HS-27A (cell line): ENCODE data around the gene DUOX1.

ENCODE experiments used
- DNase-seq: peaks from one replicate; pipeline ENCODE4 v3.0.0-alpha.2; 2012; ENCODE audit warnings: low read depth, missing footprints

The DUOX1 gene

DNA sequence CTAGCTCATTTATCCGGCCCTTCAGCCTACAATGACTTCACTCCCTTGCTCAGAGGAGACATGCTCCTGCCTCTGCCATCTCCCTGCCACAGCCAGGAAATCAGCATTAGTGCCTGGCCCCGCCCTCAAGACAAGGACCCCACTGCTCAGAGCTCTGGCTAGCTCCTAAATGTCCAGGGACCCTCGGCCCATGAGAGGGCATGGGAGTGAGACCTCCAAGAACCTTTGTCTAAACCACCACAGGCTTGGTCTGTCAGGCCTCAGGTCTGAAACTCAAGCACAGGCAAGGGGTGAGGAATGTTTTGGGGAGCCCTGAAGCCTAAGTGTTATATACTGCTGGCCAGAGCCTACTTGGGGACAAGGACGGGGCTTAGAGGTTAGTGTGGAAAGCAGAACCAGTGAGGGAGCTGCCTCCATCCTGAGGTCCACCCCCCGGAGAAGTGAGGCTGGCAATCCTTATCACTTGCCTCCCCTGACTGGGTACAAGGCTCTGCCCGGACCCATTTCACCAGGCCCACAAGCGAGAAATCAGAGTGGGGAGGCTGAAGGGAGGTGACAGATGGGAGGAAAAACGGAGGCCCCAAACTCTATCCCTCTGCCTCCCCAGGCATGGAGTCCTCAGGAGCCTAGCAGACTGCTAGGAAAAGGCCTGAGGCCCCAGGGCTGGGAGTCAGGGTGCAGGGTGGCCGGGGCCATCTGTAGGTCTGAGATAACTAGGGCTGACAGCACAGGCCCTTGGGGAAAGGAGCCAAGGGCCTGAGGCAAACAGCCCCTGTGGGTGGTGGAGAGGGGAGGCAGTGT, 39.2 kb downstream of the DUOX1 start:
- DNase-seq: no peak

DNA sequence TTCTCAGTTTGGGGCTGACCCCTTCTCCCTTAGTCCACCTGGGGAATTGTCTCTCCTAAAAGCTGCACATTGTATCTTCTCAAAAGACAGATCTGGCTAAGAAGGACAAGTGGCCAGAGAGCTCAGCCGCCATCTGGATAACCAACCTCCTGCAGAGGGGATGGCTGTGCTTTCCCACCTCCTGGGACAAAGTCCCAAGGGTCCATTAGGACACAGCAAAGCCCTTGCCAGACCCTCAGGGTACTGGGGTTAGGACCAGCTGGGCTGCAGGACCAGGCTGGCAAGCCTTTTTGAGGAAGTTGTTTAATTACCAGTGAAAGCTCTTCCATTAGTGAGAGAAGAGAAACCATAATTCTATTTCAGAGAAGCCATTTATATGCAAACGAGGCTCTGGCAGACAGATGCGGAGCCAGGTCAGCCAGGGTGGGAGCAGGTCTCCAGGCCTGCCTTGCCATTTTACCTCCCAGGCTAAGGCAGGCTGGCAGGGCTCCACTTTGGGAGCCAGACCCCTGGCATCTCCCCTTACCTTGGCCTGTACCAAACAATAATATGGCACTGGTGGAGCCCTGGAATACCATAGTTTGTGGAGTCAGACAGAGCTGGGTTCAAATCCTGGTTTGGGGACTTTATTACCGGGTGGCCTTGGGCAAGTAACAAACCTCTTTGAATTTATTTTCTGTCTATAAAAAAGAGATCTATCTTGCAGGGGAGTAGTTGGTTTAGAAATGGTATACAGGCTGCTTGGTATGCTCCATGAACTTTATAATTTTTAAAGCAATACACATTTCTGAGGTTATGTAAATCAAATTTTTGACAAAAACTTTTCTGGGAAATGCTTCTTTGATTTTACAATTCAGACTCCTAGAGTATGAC, 40.0 kb downstream of the DUOX1 start:
- DNase-seq: no peak

DNA sequence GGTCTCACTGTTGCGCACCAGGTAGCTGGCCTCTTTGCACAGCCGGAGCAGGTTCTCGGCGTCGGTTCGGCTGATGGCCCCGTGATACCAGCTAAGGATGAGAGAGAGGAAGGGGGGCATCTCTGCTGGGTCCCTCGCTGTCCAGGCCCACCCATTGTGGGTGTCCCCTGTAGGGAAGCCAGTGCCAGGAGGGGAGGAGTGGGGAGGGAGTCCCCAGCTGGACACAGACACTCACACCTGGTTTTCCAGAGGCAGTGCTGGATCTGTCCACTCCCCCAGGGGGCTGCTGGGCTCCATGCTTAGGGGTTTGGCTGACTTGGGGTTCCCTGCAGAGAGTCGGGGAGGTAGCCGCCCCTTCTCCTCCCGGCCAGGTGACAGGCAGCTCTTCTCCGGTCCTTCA, 42.1 kb downstream of the DUOX1 start:
- DNase-seq: no peak

DNA sequence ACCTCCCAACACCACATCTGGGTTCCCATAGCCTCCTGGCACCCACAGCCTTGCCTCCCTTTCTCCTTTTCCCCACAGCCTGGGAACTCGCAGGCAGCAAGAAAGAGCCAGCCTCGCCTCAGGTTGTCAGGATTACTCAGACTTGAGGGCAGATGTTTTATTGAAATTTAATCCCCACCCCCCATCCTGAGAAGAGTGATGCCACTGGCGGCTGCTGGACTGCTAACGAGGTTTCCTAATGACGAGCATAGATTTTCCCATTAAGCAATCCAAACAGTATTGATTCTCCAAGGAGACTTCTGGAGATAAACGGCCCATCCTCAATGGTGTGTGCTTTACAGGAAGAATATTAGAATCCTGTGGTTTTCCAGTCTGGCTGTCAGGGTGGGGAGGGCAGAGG, 44.3 kb downstream of the DUOX1 start:
- no peak for DNase-seq

DNA sequence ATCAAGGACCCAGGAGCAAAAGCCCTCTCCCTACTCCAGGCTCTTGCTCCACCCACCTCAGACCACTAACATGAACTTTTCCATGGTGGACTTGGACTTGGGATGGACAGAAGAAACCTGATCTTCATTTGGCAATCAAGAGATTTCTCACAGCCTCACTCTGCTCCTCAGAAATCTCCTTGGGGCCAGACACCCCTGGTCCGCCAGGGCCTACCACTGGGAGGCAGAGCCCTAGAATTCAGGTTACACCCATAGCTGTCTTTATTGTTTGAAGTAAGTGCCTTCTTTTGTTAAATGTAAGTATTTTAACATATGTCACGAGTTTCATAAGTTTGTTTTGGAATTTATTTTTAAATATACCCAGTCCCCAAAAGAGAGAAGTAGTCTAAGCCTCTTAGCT, 44.8 kb downstream of the DUOX1 start:
- DNase-seq: no peak

DNA sequence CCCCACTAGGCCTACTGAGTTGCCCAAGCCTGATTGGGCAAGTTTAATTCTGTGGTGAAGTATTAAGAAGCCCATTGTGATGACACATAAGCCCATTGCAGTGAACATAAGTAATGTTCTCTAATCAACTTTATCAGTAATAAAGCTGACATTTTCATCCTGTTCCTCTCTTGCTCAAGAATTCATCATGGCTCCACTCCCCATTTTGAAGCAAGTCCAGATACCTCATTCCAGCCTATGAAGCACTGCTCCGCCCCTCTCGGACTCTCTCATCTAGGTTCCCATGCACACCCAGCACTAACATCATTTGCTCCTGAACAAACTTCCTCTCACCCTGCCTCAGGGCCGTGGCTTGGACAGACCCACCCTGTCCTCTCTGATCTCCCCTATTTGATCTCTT, 47.5 kb downstream of the DUOX1 start:
- DNase-seq: no peak

DNA sequence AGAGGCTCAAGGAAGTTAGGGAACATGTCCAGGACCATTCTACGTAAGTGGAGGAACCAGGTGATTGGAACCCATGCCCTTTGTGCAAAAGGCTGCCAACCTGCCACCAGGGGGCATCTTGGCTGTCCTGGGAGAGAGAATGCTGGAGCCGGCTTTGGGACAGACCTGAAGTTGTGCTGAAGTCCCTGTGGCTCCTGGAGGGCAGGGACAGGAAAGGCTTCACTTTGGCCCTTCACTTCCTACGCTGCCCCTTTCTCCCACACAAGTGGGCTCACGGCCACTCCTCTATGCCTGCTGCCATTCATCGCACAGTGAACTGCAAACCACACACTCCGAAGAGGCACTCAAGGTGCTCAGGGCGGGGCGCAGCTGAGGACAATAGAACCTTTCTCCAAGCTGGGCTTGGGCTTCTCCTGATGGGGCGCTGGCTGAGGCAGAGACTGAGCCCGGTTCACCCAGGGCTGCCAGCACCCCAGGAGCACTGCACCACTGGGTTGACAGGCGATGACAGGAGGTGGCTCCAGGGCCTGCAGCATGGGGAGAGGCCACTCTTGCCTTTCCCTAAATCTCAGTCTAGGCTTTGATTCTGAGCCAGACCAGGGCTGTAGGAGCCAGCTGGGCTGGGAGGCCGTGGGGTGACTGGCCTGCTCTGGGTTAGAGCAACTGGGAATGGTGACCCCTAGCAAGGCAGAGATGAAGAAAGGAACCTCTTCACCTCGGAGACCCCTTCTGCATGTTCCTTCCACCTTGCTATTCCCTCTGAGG, 49.6 kb downstream of the DUOX1 start:
- no peak for DNase-seq

DNA sequence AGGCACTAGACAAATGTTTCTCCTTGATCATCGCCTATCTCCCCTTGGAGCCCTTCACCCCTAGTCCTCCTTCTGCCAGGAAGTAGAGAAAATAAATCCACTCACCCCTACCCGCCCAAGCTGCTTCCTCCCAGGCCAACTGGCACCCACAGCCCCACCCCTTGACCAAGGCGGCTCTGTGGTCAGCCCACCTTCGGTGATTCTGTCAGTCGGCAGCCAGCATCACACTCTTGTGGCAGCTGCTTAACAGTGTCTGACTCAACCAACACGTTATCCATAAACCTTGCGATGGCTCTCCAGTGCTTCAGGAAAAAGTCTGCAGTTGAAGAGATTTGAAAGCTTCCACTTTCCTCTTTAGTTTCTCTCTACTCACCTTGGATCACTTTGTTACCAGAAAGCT, 50.4 kb downstream of the DUOX1 start:
- no peak for DNase-seq

DNA sequence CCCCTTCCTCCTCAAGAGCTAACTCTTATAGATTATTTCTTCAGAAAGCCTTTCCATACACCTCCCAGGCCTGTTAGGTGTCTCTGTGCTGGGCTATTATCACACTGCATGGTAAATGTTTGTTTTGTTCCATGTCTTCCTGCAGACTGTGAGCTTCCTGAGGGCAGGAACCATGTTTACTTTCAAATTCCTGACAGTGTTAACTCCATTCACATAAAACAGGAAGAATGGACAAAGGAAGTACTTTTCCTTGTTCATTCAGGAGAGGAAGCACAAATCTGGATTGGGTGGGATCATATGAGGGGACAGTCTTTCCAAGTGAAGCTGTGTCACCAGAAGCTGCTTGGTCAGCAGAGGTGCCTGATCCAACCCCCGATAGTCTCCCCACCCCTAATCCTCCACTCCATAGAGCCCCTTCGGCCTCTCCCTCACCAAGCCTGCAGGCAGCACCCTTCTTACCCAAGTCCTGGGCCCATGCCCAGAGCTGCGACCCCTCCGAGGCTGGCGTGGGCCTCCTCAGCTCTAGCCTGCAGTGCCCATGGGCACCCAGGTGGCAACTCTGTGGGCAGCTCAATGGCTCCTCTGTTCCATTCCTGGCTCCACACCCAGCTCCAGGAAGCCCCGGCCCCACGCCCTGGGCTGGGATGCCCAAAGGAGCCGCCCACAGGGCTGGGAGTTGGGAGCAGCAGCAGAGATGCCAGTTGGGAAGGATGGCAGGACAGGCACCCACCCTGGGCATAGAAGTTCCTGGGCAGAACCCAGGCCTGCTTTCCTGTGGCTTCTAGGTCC, 51.0 kb downstream of the DUOX1 start:
- DNase-seq: no peak

DNA sequence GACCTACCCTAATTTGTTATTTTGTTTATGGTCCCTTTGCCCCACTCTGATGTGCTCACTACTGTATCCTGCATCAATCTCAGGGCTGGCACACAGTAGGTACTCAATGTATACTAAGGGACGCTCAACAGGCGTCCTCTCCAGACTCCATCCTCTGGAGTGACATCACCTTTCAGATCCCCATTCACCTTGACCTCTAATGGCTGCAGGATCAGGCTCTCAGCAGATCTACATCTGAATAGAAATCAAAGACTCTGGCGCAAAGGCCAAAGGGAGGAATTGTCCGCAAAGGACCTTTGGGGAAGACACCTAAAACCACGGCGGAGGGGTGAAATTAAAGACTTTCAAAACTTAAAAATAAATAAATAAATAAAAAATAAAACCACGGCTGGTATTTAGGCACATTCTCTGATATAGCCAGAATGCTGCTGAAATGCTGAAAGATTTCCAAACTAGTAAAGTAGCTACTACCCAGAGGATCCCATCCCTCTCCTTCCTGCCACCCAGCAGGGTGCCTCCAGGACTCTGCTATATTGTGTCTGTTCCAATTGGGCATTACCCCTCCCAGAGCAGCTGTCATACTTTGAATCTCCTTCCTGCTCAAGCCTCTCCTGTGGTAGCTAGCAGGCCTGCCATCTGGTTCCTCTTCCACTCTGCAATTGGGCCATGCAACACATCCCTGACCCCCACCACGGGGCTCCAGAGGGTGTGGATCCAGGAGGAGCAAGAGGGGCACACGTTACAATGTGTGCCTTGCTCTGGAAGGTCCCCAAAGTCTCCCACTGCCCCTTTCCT, 51.9 kb downstream of the DUOX1 start:
- no peak for DNase-seq

DNA sequence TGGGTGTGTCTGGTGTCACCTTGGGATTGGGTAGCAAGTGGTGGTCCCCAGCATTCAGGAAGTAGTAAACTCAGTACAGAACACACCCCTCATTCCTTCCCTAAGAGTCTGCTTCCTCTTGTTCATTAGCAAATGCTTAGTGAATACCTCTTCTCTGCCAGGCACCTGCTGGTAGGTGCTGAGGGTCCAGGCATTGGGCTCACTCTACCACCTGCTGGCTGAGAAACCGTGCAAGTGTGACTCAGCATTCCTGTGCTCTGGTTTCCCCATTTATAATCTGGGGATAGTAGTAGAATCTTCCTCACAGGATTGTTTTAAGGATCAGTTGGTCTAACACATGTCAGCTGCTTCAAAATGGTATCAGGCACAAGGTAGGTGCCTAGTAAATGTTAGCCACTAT, 53.2 kb downstream of the DUOX1 start:
- DNase-seq: no peak

DNA sequence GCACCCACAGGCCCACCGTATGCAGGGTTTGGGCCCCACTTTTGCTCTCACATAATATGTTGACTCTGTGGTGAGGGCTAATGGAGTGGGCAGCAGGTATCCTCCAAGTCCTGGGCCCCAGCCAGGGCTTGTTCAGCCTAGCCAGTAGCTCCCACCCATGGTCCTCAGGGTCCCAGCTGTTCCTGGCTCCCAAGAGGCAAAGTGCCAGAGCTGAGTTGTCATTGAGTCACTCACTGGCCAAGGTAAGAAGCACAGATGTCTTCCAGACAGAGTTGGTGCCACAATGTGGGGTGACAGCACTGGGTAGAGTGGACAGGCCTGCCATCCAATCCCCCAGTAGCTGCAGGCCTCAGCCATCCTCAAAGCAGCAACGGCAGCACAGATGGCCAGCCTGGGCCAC, 53.7 kb downstream of the DUOX1 start:
- no peak for DNase-seq

DNA sequence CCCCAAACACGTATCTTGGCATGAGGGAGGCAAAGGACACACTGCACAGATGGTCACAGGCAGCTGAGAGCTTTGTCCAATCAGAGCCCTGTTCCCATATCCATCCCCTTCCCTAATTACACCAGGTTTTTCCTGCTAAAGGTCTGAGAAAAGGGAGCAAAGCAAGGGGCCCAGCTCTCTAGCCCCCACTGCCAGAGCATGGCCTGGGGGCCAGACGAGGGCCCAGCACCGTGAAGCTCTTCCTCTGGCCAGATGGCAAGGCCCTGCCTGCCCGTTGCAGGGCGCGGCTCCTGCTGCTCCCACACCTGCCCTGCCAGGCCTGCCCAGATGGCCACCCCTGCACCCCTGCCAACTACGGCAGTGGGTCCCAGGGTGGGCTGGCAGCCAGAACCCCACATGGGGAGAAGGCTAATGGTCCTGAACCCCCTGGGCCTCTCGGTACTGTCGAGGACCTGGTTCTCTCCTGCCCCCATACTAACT, 54.8 kb downstream of the DUOX1 start:
- no peak for DNase-seq

DNA sequence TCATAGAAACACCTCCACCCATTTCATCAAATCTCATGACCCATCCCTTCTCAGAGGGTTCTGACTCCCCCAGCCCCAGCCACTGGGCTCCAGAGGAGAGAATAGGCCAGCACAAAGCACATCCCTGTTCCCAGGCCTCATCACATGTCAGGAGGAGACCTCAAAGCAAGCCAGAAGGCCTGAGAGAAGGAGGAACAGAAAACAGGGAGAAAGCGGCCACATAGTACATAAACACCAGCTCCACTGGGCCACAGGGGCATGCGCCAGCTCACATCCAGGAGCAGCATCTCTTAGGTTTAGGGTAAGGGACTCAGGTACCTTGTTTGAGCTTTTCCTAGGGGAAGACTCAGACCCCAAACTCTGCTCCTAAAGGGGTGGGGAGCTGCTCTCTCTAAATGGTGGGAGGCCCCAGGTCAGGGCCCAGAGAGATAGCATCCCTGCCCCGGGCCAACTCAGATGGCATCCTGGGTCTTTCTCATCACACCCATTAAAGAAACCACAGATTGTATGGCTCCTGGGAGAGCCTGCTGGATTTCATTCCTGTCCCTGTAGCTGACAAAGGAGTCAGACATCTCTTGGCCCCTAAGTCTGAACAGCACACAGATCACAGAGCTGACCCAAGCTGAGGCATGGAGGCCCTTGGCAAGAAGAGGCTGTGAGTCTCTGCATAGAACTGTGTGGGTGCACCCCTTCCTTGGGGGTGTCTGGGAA, 55.4 kb downstream of the DUOX1 start:
- no peak for DNase-seq

DNA sequence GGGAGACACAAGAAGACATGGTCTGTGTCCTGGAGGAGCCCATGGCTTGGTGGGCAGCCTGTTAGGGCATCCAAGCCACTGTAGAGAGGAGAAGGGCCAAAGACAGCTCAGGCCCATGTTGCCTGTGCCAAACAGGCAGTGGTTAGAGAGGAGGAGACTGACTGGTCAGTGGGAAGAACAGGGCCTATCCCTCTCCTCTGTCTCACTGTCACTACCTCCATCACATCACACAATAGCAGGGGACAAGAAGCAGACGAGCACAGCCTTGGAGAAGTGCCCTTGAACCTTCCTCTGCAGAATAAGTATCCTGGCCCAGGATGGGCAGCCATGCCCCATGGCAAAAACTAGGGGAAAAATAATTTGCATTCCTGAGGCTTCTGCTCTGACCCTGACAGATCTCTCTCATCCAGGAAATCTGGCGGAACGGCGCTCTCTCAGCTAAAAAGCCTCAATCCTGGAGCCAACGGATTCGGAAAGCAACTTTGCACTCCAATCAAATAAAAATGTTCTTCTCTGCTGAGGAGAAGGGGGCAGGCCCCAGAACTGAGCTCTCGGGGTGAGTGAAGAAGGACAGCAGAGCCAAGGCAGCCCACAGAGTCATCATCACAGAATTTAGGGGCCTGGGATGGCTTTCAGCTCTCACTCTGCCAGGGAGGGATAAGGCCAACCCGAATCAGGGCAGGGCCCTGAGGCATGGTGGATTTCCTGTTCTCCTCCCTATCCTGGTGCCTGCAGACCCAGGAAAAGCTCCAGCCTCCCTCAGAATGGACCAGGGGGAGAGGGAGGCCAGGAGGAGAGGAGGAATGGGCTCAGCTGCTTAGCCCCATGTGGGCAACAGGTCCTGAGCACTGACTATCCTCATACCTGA, 56.3 kb downstream of the DUOX1 start:
- no peak for DNase-seq

DNA sequence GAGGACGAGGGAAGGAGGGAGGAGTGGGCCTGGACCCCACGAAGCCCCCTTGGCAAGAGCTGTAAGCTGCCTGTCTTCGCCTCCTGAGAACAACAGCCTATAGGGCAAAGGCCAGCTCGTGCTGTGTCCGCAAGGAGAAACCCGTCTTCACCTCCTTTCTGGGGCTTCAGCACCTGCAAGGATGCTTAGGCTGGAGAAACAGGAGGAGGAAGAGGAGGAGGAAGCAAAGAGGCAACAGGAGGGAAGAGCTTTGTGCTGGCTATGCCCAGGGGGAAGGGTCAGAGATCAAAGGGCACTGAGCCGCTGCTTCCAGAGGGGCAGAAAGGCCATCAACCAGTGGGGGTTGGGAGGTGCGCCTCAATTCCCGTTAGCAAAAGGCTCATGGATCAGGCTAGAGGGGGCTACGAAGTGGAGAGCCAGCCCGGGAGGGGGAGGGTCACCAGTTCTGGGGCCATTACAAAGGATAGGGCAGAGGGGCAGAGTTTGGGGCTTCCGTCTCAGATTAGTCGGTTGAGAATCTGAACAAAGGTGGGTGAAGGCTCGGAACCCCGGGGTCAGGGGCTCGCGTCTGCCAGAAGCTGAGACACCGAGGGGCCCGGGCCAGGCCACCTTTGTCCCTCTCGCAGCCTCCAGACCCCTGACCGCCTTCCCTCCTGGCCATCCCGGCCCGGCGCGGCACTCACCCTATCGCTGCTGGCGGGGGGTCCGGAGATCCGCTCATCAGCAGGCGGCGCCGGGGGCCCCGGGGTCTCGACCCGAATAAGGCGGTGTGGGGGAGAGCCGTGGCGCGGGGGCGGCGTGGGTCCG, 57.2 kb downstream of the DUOX1 start:
- DNase-seq: no peak

DNA sequence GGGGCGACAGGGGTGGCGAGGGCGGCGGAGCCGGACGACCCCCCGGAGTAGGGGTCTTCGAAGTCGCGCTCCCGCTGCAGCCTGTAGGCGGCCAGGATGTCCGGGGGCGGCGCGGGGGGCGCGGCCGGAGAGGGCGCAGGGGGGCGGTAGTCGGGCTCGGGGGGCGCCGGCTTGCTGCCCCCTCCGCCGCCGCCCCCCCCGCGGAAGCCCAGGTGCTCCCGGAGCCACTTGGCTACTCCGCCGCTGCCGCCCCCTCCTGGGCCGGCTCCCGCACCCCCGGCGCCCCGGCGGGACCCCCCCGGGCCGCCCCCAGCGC, 57.7 kb downstream of the DUOX1 start:
- DNase-seq: no peak
